Activated T-cell treated with anti-CD3 and anti-CD28 coated beads for 1 hour (primary cell): ENCODE data around the gene TRMT6.
A peak's percentile ranks its signal among the peaks of the same experiment; 100 is the strongest.

Experiments used
- DNase-seq: peaks from one replicate; pipeline ENCODE4 v3.0.0-alpha.2; 2020; ENCODE audit warnings: low read depth

Gene TRMT6

GRCh38 chr20:5950271-5951031 lies at the start of gene TRMT6, which contains the start of gene MCM8:
TSS of gene TRMT6 (minus strand) at chr20:5950533. CDS start at chr20:5950405, 128 bp downstream.
TSS of gene MCM8 (plus strand) at chr20:5950652. CDS start at chr20:5952016, 1,364 bp downstream.
- DNase-seq: peak; percentile 91

DNA sequence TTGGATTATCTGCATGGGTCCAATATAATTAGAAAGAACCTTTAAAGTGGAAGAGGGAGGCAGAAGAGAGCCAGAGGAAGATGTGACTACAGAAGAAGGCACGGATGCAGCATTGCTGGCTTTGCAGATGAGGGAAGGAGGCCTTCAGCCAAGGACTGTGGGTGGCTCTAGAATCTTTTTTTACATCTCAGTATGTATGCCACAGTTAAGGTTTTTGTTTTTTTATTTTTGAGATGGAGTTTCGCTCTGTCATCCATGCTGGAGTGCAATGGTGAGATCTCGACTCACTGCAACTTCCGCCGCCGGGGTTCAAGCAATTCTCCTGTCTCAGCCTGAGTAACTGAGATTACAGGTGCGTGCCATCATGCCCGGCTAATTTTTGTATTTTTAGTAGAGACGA lies 49.5 kb upstream of the TRMT6 start:
- DNase-seq: no peak

DNA sequence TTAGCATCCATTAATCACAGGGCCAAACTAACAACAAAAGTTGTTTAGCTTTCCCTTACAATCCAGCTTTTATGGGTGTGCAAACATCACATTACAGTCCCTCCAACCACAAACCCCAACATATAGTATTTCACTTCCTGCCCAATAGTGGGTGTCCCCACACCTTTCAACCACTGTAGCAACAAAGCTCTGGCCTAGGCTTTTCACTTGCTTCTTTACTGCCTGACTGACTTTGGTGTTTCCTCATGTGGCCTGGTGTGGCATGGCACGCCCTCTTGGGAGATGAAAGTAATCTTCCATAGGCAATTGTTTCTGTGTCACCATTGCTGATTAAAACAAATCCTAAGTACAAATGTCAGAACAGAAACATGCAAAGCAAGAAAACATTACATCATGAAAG lies 46.4 kb upstream of the TRMT6 start:
- peak; percentile 7 for DNase-seq

GRCh38 chr20:5991623-5992441 lies 41.5 kb upstream of the TRMT6 start:
- DNase-seq: no peak

- DNase-seq: no peak
These were observed 40.6 kb upstream of the TRMT6 start for GRCh38 chr20:5990946-5991345.

DNA sequence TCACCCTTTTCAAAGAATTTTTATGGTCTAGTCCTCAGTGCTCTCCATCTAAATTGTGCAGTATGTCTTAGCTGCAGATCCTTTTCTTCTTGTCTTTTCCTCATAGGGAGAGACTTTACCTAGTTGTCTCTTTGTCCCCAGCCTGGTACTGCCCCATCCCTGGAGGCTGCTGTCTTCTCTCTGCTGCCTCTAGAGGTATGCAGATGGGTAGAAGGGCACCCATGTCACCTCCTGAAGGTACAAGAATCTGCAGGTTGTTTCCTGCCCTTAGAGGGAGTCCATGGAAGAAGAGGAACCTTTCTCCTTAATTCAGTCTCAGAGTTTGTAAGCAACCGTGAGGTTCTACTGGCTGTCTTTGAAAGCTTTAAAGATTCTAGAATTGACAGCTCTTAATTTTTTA lies 39.2 kb upstream of the TRMT6 start:
- no peak for DNase-seq

GRCh38 chr20:5987383-5987782 lies 37.0 kb upstream of the TRMT6 start:
- no peak for DNase-seq

DNA sequence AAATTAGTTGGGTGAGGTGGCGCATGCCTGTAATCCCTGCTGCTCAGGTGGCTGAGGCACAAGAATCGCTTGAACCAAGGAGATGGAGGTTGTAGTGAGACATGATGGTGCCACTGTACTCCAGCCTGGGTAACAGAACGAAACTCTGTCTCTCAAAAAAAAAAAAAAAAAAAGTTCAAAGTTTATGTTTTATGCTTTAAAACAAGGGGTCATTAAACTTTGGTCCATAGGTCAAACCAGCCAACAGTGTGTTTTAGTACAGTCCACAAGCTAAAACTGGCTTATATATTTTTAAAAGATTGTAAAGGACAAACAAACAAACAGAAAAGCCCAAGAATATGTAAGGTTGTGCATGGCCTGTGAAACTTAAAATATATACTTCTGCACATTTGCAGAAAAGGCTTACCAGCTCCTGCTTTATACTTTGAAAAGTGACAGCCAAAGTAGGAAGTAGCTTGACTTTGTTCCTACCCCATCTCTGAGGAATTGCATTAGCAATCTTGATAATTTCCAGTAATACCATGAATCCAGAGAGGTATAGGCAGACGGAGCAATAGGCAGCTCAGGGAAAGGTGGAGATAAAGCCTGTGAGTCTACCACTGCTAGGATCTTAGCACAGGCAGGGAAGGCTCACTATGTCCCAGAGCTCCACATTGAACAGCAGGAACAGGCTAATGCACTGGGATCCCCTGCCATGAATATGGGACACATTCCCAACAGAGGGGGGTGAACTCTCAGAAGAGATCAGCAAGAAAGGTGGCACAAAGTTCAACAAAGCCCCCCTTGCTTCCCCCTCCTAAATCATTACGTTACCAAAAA lies 30.6 kb upstream of the TRMT6 start:
- no peak for DNase-seq

- DNase-seq: no peak
These were observed 29.5 kb upstream of the TRMT6 start for GRCh38 chr20:5979801-5980200.

DNA sequence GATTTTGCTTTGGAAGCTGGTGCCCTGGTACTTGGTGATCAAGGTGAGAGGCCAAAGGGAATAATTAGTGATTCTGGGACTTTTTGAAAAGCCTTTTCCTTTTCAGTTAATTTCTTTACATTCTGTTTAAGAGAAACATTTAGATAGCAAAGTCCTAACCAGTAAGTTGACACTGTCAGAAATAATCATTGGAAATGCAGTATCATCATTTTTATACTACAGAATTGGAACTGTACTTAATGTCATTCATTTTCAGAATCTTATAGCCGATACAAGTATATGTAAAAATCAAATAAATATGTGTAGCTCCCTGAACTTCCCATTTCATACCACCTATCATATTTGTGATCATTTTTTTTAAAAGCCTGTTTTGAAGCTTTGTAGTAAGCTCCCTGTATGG lies 27.6 kb upstream of the TRMT6 start:
- DNase-seq: no peak

GRCh38 chr20:5977223-5977622 lies 26.9 kb upstream of the TRMT6 start:
- no peak for DNase-seq

GRCh38 chr20:5975778-5976177 lies 25.4 kb upstream of the TRMT6 start:
- DNase-seq: no peak

GRCh38 chr20:5974531-5974930 lies 24.2 kb upstream of the TRMT6 start:
- DNase-seq: no peak

DNA sequence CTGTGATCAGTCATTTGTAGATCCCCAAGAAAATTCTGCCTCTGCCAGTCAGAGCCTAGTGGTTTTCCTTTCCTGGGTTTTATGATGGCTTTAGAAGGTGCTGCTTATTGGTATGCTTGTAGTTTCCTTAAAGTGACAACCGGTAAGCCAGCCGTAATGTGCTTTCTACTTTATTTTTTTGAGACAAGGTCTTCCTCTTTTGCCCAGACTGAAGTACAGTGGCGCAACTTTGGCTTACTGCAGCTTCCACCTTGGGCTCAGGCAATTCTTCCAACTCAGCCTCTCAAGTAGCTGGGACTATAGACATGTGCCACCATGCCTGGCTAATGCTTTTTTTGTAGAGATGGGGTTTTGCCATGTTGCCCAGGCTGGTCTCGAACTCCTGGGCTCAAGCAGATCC lies 23.6 kb upstream of the TRMT6 start:
- no peak for DNase-seq

- DNase-seq: no peak
These were observed 22.8 kb upstream of the TRMT6 start for GRCh38 chr20:5973172-5973571.

DNA sequence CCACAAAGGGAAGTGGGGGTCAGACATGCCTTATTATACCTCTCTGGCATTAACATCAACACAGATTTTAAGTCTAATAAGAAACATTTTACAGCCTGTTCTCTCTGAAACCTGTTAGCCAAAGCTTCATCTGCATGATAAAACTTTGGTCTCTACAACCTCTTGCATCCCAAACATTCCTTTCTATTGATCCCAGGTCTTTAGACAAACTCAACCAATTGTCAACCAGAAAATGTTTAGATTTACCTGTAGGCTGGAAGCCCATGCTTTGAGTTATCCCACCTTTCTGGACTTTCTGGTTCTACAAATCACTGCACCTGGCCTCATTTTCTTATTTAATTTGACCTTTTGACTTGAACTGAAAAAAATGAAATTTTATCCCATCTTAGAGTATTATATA lies 20.9 kb upstream of the TRMT6 start:
- no peak for DNase-seq

- no peak for DNase-seq
These were observed 20.0 kb upstream of the TRMT6 start for GRCh38 chr20:5970381-5970780.

- no peak for DNase-seq
These were observed 19.6 kb upstream of the TRMT6 start for GRCh38 chr20:5969940-5970339.

- DNase-seq: no peak
These were observed 19.1 kb upstream of the TRMT6 start for GRCh38 chr20:5969348-5969935.

- no peak for DNase-seq
These were observed 18.1 kb upstream of the TRMT6 start for GRCh38 chr20:5968462-5968861.

DNA sequence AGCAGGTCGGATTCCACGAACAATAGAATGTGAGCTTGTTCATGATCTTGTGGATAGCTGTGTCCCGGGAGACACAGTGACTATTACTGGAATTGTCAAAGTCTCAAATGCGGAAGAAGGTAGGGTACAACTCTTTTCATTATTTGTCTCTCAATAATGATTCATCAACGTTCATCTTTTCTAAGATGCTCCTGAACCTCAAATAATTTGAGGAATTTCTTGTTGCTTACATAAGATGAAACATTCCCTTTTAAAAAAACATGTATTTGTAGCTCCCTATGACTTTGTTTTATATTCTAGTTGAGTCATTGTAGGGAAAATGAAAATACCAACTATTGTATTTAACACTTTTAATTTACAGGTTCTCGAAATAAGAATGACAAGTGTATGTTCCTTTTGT lies 17.1 kb upstream of the TRMT6 start:
- DNase-seq: no peak

DNA sequence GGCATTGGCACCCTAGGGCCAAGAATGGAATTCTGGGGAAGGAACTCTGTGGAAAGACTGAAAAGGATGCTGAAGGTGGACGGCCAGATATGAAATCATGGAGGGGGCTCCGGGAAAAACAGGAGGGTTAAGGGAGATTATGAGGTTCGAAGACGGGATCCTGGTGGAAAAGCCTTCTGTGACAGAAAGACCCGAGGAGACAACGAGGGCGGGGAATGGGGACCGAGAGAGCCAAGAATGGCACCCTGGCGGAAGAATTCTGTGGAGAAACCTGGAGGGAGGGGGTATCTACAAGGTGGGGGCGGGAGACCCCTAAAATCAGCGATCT lies 426 bp downstream of the TRMT6 start:
- DNase-seq: no peak
